CD4-positive, alpha-beta T cell treated with Interleukin-15 for 4 hours (primary cell): ENCODE data around the gene KRTAP10-11.
"Not testable (repeated sequence)": the region's sequence is repeated elsewhere in the genome, so short reads cannot be mapped to it uniquely, and the experiment has no call there.

Experiments
- DNase-seq: peaks from one replicate; pipeline ENCODE4 v3.0.0-alpha.2; 2020; ENCODE audit warnings: low spot score

Gene KRTAP10-11

GRCh38 chr21:44666401-44667320 lies 20.4 kb downstream of the KRTAP10-11 start, which contains the start of gene KRTAP12-2:
TSS of gene KRTAP12-2 (minus strand) at chr21:44666927. CDS start at chr21:44666886, 41 bp downstream.
- no peak for DNase-seq

GRCh38 chr21:44667612-44668011 lies 21.4 kb downstream of the KRTAP10-11 start:
- no peak for DNase-seq

GRCh38 chr21:44670642-44671432 lies 24.6 kb downstream of the KRTAP10-11 start:
- DNase-seq = no peak

- no peak for DNase-seq
Observed at GRCh38 chr21:44671911-44672310, 25.7 kb downstream of the KRTAP10-11 start.

GRCh38 chr21:44677881-44678280 lies 31.7 kb downstream of the KRTAP10-11 start:
- no peak for DNase-seq

GRCh38 chr21:44681152-44681551 lies 34.9 kb downstream of the KRTAP10-11 start:
- no peak for DNase-seq

GRCh38 chr21:44681861-44682579 lies 35.8 kb downstream of the KRTAP10-11 start, which contains the start of gene KRTAP12-1:
TSS of gene KRTAP12-1 (minus strand) at chr21:44682163. CDS start at chr21:44682123, 40 bp downstream.
- DNase-seq = no peak

GRCh38 chr21:44682580-44683151 lies 36.5 kb downstream of the KRTAP10-11 start:
- no peak for DNase-seq

GRCh38 chr21:44684077-44684476 lies 37.9 kb downstream of the KRTAP10-11 start:
- DNase-seq = no peak

- no peak for DNase-seq
Observed at GRCh38 chr21:44684483-44684882, 38.3 kb downstream of the KRTAP10-11 start.

GRCh38 chr21:44685050-44685449 lies 38.8 kb downstream of the KRTAP10-11 start:
- DNase-seq = not testable (repeated sequence)

- no peak for DNase-seq
Observed at GRCh38 chr21:44686000-44686781, 40.0 kb downstream of the KRTAP10-11 start.

GRCh38 chr21:44686843-44687561 lies 40.8 kb downstream of the KRTAP10-11 start:
- no peak for DNase-seq

- no peak for DNase-seq
Observed at GRCh38 chr21:44687671-44688070, 41.5 kb downstream of the KRTAP10-11 start.

GRCh38 chr21:44689740-44690139 lies 43.5 kb downstream of the KRTAP10-11 start:
- DNase-seq = not testable (repeated sequence)

GRCh38 chr21:44691686-44692085 lies 45.5 kb downstream of the KRTAP10-11 start:
- DNase-seq = no peak

GRCh38 chr21:44692798-44693512 lies 46.7 kb downstream of the KRTAP10-11 start:
- no peak for DNase-seq

- DNase-seq = no peak
Observed at GRCh38 chr21:44694776-44695175, 48.6 kb downstream of the KRTAP10-11 start.

GRCh38 chr21:44695184-44695583 lies 49.0 kb downstream of the KRTAP10-11 start:
- DNase-seq = no peak
